DND-41 (cell line): ENCODE data around the gene CD180.

Experiments
- EZH2 ChIP-seq: IDR thresholded peaks from 3 replicates; pipeline ENCODE4 v1.6.1; 2012; ENCODE audit warnings: borderline replicate concordance, low read depth, mild to moderate bottlenecking, moderate library complexity, low read length, inconsistent platforms; ENCODE audit not compliant: severe bottlenecking
- TF ChIP-seq, protein P1 (sequence below): IDR thresholded peaks from 2 replicates; pipeline ENCODE4 v1.5.1; 2012; ENCODE audit warnings: borderline replicate concordance, low read length, moderate library complexity, mild to moderate bottlenecking; ENCODE audit not compliant: poor library complexity, severe bottlenecking; ENCODE audit errors: extremely low read depth

- TF ChIP-seq, protein P1, sequence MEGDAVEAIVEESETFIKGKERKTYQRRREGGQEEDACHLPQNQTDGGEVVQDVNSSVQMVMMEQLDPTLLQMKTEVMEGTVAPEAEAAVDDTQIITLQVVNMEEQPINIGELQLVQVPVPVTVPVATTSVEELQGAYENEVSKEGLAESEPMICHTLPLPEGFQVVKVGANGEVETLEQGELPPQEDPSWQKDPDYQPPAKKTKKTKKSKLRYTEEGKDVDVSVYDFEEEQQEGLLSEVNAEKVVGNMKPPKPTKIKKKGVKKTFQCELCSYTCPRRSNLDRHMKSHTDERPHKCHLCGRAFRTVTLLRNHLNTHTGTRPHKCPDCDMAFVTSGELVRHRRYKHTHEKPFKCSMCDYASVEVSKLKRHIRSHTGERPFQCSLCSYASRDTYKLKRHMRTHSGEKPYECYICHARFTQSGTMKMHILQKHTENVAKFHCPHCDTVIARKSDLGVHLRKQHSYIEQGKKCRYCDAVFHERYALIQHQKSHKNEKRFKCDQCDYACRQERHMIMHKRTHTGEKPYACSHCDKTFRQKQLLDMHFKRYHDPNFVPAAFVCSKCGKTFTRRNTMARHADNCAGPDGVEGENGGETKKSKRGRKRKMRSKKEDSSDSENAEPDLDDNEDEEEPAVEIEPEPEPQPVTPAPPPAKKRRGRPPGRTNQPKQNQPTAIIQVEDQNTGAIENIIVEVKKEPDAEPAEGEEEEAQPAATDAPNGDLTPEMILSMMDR, result no peak
- no peak for TF ChIP-seq EZH2
These were observed 3.7 kb downstream of the CD180 start for GRCh38 chr5:67192719-67193438.
